Fibroblast of peridontal ligament (primary cell): ENCODE measurements around the gene MAP1A.

Source experiments
- DNase-seq: peaks from one replicate; pipeline ENCODE4 v3.0.0-alpha.2; 2010; ENCODE audit errors: extremely low read depth

MAP1A gene

GRCh38 chr15:43511012-43511885 is 6.2 kb upstream of the MAP1A start:
- DNase-seq, result no peak

- DNase-seq, result no peak
Observed at GRCh38 chr15:43513550-43513949, 3.9 kb upstream of the MAP1A start.

GRCh38 chr15:43514241-43515057 is 3.0 kb upstream of the MAP1A start:
- peak; percentile 38 for DNase-seq

GRCh38 chr15:43515741-43516140 is 1.7 kb upstream of the MAP1A start:
- DNase-seq, result no peak

- peak; percentile 79 for DNase-seq
Observed at GRCh38 chr15:43516185-43516584, 1.2 kb upstream of the MAP1A start.

GRCh38 chr15:43516801-43517353 is 531 bp upstream of the MAP1A start:
- peak; percentile 72 for DNase-seq

GRCh38 chr15:43518197-43518761 is 871 bp downstream of the MAP1A start:
- peak; percentile 44 for DNase-seq

GRCh38 chr15:43519196-43519595 is 1.8 kb downstream of the MAP1A start:
- no peak for DNase-seq

GRCh38 chr15:43520138-43520537 is 2.7 kb downstream of the MAP1A start:
- DNase-seq, result no peak

- no peak for DNase-seq
Observed at GRCh38 chr15:43521419-43521818, 4.0 kb downstream of the MAP1A start.

GRCh38 chr15:43522247-43522646 is 4.8 kb downstream of the MAP1A start:
- no peak for DNase-seq

GRCh38 chr15:43523646-43524045 is 6.2 kb downstream of the MAP1A start:
- no peak for DNase-seq

GRCh38 chr15:43524254-43524845 is 6.9 kb downstream of the MAP1A start:
- DNase-seq, result no peak

GRCh38 chr15:43525131-43525530 is 7.7 kb downstream of the MAP1A start:
- no peak for DNase-seq

GRCh38 chr15:43526261-43526930 is 9.0 kb downstream of the MAP1A start:
- no peak for DNase-seq

- DNase-seq, result no peak
Observed at GRCh38 chr15:43527016-43527801, 9.8 kb downstream of the MAP1A start.

- DNase-seq, result no peak
Observed at GRCh38 chr15:43527802-43528541, 10.6 kb downstream of the MAP1A start.

GRCh38 chr15:43528542-43529007 is 11.2 kb downstream of the MAP1A start:
- DNase-seq, result no peak

- DNase-seq, result no peak
Observed at GRCh38 chr15:43529141-43529540, 11.7 kb downstream of the MAP1A start.
